ENCODE measurements around the gene NANOS3.
A peak's percentile ranks its signal among the peaks of the same experiment; 100 is the strongest.

The NANOS3 gene

GRCh38 chr19:13885826-13886365 is 9.0 kb downstream of the NANOS3 start:
- DNase-seq (ENCODE audit: low read depth) = no peak

- DNase-seq (ENCODE audit: low read depth) = no peak
These were observed 10.1 kb downstream of the NANOS3 start for GRCh38 chr19:13887018-13887436.

DNA sequence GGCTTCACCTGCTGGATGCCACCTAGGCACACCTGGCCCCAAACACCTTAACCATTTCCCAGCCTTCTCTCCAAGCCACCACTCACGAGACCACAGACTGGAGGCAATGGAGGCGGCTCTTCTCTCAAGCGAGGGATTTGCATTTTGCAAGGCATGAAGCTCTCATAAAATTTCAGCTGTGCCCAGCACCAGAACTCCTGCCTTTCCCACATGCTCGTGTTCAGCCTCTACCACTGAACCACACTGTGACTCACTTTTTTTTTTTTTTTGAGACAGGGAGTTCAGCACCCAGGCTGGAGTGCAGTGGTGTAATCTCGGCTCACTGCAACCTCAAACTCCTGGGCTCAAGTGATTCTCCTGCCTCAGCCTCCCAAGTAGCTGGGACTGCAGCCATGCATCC is 10.6 kb downstream of the NANOS3 start:
- DNase-seq (ENCODE audit: low read depth) = no peak

DNA sequence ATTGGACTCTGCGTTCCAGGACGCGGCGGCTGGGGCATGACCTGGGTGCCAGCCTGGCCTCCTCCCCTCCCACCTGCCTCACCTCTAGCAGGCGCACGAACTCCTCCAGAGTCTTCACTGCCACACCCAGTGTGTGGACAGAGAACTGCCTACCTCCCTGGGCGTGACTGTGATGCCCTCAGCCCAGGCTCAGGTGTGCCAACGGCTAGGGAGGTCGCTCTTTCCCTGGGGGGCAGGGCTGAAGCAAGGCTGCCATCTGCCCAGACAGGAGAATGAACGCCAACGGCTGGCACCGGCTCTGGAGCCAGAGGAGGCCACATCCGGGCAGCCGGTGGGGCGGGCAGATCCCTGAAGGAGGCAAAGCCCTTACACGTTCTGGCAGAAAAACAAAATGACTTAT is 11.3 kb downstream of the NANOS3 start:
- DNase-seq (ENCODE audit: low read depth) = no peak

DNA sequence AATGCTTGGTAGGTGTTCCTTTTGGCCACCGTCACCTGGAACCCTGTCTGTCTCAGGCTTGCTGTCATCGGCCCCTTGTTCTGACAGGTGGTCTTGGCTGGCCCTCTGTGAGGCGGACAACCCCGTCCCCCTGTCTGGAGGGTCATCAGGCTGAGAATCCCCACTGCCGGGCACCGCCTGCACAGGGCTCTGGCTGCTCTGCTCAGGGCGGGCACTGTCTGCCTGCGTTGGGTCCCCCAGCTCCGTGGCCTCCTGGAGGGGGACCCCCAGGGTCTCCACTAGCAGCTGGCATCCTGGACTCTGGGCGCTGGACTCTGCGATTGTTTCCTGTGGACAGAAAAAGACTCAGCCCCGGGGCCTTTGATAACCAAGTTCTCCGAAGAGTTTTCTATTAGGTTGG is 13.2 kb downstream of the NANOS3 start:
- DNase-seq (ENCODE audit: low read depth) = no peak

DNA sequence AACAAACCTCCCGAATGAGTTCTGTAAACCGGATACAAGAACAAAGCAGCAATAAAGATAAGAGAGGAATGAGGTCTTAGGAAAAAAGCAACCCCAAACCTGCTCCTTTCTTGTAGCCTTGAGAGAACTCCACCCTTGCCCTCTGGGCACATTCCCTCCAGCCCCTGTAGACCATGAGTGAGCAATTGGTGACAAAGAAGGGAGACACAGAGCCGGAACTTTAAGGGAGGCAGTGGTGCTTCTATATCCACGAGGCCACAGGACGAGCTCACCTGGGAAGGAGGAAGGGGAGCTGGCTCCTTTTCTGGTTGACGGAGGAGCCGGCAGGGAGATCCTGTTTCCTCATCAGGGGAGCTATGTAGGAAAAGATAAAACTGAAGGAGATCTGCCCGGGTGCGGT is 15.9 kb downstream of the NANOS3 start:
- DNase-seq (ENCODE audit: low read depth) = no peak

DNA sequence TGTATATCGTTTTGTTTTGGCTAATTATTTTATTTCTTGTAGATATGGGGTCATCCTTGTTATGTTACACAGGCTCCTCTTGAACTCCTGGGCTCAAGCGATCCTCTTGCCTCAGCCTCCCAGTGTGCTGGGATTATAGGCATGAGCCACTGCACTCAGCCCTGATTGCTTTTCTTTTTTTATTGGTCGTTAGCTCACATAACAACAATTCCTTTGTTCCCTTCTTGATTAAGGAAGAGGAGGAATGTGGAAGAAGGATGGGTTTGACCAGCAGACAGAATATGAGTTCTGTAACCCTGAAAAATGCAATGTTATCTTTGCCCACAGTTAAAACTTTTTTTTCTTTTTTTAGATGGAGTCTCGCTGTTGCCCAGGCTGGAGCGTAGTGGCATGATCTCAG is 17.6 kb downstream of the NANOS3 start:
- DNase-seq (ENCODE audit: low read depth) = no peak

- DNase-seq (ENCODE audit: low read depth) = no peak
These were observed 19.3 kb downstream of the NANOS3 start for GRCh38 chr19:13896227-13896626.

DNA sequence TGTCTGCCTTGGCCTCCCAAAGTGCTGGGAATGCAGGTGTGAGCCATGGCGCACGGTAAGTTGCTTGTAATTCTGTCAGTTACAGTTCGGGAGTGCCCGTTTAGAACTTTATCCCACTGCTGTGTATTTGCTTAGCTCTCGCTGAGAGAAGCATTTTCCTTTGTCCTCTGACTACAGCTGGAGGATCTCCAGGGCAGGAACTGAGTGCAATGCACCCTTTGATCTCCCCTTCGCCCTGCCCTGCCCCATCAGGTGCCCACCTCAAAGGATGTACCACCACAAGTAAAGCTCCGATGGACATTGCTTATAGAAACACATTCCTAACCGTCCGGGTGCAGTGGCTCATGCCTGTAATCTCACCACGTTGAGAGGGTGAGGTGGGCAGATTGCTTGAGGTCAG is 22.5 kb downstream of the NANOS3 start:
- DNase-seq (ENCODE audit: low read depth) = no peak

DNA sequence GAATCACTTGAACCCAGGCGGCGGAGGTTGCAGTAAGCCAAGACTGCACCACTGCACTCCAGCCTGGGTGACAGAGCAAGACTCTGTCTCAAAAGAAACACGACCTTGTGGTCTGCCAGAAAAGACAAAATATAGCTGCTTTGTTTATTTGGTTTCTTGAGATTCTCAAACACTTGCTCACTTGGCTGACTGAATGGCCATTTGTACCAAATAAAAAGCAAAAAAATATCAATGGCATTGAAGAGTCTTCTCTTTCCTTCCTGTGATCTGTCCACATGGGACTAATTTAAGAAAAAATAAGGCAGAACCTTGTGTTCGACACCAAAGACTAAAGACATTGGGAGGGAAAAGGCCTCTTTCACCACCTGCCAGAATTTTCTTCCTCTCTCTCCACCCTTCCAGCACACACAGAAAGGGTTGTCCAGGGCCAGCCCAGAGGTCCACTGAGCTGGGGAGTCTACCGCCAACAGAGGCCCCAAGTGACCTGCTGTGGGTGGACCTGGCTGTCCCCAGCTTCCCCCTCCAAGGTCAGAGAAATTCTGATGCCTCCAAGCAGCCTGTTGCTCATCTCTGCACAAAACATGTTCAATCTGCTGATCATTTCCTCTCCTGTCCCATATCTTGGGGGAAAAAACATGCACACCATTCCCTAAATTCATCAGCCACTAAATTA is 23.1 kb downstream of the NANOS3 start:
- no peak for DNase-seq (ENCODE audit: low read depth)

- DNase-seq (ENCODE audit: low read depth) = no peak
These were observed 26.1 kb downstream of the NANOS3 start for GRCh38 chr19:13902993-13903555.

GRCh38 chr19:13905634-13906520 is 28.9 kb downstream of the NANOS3 start, which contains the start of the genes BRME1 and CC2D1A:
Gene BRME1, minus strand, starts transcription at chr19:13906117. Its CDS starts 1,225 bp downstream, at chr19:13904892.
Gene CC2D1A, plus strand, starts transcription at chr19:13906201. Its CDS starts 241 bp downstream, at chr19:13906442.
- DNase-seq (ENCODE audit: low read depth) = peak; percentile 39

DNA sequence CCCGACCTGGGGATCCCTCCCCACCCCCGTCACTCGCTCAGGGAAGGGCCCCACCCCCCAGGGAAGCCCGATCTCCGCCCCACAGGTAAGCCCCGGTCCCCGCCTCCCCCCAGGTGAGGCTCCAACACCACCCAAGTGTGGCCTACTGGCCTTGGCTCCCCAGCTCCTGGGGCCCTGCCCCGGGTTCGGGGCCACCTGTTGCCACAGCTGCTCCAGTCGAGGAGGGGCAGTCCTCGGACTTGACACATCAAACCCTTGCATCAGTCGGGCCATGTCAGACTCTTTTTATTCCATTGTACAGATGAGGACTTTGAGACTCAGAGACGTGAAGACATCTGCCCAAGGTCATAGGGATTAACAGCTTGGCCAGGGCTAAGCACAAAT is 29.6 kb downstream of the NANOS3 start:
- no peak for DNase-seq (ENCODE audit: low read depth)

GRCh38 chr19:13906910-13907309 is 30.0 kb downstream of the NANOS3 start:
- DNase-seq (ENCODE audit: low read depth) = no peak

GRCh38 chr19:13908674-13909073 is 31.7 kb downstream of the NANOS3 start:
- no peak for DNase-seq (ENCODE audit: low read depth)

GRCh38 chr19:13909430-13909829 is 32.5 kb downstream of the NANOS3 start:
- DNase-seq (ENCODE audit: low read depth) = no peak

DNA sequence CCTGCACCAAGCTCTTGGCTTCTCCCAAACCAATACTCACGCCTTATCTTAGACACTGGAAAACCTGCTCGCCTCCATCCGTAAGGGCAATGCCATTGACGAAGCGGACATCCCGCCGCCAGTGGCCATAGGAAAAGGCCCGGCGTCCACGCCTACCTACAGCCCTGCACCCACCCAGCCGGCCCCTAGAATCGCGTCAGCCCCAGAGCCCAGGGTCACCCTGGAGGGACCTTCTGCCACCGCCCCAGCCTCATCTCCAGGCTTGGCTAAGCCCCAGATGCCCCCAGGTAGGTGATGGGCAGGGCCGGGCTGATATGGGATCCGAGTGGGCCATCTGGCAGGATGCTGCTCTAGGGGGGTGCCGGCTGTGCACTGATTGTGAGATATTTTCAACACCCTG is 36.4 kb downstream of the NANOS3 start:
- DNase-seq (ENCODE audit: low read depth) = no peak

GRCh38 chr19:13914777-13915176 is 37.8 kb downstream of the NANOS3 start:
- DNase-seq (ENCODE audit: low read depth) = no peak

GRCh38 chr19:13917888-13918406 is 41.0 kb downstream of the NANOS3 start:
- no peak for DNase-seq (ENCODE audit: low read depth)

GRCh38 chr19:13918726-13919411 is 41.9 kb downstream of the NANOS3 start:
- DNase-seq (ENCODE audit: low read depth) = no peak

- DNase-seq (ENCODE audit: low read depth) = no peak
These were observed 43.6 kb downstream of the NANOS3 start for GRCh38 chr19:13920524-13920923.

Data from GM04503 (cell line).